GM21786 (cell line): ENCODE measurements around the gene LYST.
"Not testable (repeated sequence)": the region's sequence is repeated elsewhere in the genome, so short reads cannot be mapped to it uniquely, and the experiment has no call there.

ENCODE experiments used
- ATAC-seq: cut with Tn5 transposase; IDR thresholded peaks from one replicate; pipeline ENCODE4 v1.9.1; 2021; ENCODE audit not compliant: unreplicated experiment

The LYST gene

GRCh38 chr1:235775246-235775860 is 91.4 kb downstream of the LYST start:
- no peak for ATAC-seq

DNA sequence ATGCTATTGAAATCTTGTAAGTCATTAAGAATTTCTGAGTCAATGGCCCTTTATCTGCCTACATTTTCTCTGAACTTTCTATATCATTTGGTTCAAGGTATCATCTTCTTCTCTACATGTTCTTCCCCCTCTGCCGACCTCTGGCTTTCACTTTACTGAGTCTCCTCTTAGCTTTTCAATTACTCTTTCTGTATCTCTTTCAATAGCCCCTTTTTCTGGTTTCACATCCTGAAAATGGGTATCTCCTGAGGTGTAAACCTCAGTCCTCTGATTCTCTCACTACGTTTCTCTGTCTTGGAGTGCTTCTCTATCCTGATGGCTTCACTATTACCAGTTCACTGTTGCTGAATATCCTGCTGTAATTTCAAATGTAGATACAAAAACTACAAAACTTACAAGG is 98.9 kb downstream of the LYST start:
- ATAC-seq: peak; percentile 95

DNA sequence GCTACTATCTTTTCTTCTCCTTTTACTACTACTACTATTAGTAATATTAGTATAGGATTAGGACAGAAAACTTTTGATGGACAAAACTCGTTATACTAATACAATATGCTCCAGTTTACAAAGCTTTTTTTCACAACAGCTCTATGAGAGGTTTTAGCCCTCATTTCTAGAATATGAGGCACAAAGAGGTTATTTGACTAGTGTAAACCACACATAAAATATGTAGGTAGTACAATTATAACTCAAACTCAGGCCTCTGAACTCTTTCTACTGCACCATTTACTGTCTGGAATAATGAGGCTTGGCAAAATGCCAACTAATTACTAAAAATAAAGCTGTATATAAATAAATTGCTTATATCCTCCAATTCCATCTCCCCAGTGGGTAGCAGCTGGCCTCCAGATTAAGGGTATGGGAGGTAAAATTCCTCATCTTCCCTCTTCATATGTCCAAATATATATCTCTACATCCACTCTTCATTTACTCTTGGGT is 99.9 kb downstream of the LYST start:
- ATAC-seq: no peak

DNA sequence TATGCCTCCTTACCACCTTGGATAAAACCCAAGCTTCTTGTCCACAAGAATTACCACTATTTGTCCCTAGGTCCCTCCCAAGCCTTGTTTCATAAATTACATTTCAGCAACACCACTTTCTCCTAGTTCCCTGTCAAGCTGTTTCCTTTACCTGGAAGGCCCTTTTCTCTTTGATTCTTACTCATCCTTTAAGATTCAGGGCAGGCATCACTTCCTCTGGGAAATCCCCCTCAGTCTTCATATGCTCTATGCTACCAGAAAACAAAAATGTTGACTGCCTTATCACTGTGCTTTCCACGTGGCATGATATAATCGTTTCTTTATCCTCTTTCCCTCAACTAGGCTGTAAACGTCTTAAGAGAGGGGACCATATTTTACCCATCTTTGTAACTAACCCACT is 102.7 kb downstream of the LYST start:
- no peak for ATAC-seq

GRCh38 chr1:235759336-235759735 is 107.4 kb downstream of the LYST start:
- no peak for ATAC-seq

DNA sequence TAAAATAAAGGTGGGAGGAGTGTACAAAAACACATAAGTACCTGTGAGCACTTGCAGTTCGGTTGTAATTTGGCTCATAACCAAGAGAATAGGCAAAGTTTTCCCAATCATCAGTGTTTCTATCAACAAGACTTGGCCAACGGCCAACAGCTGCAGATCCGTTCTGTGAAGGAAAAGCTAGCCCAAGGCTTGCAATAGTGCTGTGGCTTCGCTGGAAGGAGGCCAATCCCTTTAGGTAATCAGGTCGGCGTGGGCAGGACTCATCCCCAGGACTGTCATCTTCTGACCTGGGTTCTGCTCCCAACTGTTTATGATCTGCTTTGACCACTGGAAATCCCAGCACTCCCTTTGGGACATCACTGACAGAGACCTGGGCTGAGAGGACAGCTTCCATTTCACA is 107.8 kb downstream of the LYST start:
- no peak for ATAC-seq

DNA sequence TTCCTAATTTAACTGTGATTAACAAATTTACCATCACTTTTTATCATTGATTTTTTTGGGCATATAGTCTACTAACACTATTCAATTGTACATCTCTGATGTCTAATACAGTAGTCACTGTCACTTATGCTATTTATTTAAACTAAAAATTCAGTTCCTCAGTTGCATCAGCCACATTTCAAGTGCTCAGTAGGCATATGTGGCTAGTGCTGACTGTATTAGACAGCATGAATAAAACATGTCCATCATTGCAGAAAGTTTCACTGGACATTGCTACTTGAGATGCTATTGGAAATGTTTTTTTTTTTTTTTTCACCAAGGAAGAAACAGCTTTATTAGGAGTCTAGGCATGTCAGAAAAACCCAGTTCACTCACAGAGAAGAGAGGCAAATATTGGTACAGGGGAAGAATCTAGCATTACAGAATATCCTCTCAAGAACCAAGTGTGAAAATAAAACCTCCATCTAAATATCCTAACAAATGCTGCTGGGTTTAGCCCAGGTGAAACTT is 109.1 kb downstream of the LYST start:
- no peak for ATAC-seq

- not testable (repeated sequence) for ATAC-seq
These were observed 112.5 kb downstream of the LYST start for GRCh38 chr1:235754186-235754585.

DNA sequence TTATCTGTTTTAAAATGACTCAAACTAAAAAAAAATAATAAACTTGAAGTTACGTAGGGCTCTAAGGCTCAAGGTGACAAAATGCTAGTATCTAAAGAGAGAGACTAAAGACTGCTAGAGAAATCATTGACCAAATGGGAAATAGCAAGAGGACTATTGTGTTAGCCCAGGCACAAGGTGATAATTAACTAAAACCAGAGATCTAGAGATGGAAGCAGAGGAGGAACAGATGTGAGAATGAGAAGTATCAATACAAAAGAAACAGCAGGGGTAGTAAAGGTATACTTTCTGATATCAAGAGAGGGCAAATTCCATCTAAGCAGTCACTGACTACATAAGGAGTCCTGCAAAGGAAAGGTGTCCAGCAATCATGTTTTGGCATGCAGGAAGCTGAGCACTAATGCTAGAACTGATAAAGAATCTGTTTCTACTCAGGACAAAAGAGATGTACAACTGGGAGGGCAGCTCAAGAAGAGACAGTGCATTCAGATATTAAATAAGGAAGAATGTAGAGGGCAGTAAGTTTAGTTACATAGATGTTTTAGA is 116.9 kb downstream of the LYST start:
- no peak for ATAC-seq

DNA sequence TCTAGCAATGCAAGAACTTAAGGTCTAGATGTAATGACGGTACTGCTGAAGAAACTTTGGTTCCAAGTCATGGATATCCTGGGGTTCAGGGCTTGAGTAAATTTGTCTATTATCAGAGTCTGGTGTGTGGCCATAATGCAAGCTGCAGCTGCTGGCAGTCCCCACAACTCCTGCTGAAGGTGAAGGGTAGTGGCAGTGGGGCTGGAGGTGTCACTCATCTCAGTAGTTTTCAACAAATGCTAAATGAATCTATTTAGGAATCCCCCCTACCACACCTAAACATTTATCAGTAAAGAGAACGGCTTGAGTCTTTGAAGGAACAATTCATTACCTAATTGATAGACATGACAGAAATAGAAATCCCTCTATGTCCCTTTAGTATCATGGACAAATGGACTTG is 118.0 kb downstream of the LYST start:
- no peak for ATAC-seq

GRCh38 chr1:235746245-235746644 is 120.5 kb downstream of the LYST start:
- ATAC-seq: no peak

DNA sequence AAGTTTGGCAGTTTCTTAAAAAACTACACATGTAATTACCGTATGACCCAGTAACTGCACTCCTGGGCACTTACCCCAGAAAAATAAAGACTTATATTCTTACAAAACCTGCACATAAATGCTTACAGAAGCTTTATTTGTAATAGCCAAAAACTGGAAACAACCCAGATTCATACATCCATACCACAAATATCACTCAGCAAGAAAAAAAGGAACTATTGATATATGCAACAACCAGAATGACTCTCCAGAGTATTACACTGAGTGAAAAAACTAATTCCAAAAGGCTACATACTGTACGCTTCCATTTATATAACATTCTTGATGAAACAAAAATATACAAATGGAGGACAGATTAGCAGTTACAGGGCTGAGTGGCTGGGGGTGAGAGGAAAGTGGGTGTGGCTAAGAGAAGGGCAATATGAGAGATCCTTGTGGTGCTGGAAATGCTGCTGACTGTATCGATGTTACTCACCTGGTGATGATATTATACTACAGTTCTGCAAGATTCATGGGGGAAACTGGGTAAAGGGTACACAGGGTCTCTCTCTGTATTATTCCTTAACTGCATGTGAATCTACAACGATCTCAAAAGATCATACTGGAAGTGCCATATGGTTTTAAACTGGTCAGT is 121.1 kb downstream of the LYST start:
- ATAC-seq: no peak

DNA sequence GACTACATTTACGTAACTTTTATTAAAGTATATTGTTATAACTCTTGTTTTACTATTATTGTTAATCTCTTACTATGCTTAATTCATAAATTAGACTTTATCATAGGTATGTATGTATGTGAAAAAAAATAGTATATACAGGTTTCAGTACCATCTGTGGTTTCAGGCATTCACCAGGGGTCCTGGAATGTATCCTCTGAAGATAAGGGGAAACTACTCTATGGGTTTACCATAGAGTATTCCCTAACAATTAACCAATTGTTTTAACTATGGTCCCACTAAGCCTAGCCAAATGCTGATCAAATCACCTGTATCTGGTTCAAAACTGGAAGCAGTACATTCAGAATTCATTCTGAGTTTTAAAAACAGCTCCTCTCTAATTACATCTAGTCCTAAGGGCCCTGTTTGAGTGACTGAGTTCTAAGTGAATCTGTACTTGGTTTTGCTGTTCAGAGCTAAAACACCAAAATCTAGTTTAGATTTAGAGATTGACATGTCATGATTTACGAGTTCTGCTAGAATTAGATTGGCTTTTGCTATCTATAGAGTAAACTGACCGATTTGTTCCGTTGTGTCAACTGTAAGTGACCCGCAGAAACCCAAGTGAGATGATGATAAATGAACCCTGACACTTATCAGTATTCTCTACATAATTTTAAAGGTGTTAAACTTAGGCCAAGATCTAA is 123.6 kb downstream of the LYST start:
- ATAC-seq: no peak

DNA sequence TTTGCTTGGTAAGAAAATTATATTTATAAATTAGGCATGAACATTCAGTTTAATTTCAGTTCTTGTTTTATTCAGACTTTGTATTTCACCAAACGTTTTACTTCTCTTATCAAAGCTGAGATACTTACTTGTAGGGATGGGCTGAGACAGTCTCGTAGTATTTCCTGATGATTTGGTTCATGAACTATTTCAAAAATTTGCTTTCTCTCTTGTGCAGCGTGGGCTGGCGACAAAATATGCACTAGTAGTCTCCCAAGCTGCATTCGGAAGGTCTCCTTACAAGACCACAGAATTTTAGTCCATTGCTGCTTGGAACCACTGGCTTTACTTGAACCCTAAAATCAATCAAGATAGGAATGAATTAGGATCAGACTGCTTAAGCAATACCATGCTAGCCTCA is 125.4 kb downstream of the LYST start:
- ATAC-seq: no peak

GRCh38 chr1:235739631-235740030 is 127.1 kb downstream of the LYST start:
- no peak for ATAC-seq

DNA sequence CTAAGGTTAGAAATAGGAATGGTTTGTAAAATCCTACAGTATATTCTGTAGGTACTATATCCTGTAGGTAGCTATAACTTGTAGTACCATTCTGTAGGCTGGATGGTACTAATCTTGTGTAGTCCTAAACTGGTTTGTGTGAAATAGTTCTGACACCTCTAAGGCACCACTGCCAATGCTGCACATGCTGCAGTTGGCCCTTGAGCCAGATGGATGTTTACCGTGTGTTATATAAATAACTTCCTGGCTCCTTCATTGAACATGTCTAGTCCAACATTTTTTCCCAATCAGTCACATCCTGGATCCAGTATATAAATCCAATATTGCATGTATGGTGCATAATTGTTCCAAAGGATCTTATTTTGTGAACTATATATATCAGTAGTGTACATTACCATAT is 127.6 kb downstream of the LYST start:
- no peak for ATAC-seq

DNA sequence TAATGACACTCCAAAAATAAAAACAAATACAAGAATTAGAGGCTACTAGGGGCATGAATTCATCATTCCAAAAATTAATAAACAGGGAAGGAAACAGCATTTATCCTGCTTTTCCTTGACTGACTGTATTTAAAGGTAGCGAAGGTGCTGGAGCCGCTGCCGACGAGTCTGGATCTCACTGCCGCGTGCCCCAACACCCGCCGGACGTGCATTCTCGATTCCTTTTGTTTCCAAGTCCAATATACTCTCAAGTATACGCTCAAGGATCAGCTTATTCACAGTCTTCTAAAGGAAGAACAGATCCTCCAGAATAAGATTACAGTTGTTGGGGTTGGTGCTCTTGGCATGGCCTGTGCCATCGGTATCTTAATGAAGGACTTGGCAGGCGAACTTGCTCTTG is 129.0 kb downstream of the LYST start:
- no peak for ATAC-seq

DNA sequence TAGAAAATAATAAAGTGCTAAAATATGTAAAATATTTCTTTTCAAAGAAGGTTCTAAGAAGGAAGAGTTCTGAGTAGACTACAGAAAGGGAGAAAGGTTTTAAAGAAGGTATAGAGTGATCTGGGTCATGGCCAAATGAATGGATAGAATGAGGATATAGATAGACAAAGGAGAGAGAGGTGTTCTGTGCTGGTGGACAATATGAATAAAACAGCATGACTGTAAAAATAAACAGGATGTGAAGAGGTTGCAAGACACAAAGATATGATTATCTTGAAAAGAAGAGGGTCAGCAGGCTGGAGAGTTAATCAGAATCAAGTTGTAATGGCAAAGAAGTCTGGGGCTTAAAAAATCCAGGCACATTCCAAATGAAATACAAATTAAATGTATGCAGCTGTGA is 130.4 kb downstream of the LYST start:
- ATAC-seq: no peak

DNA sequence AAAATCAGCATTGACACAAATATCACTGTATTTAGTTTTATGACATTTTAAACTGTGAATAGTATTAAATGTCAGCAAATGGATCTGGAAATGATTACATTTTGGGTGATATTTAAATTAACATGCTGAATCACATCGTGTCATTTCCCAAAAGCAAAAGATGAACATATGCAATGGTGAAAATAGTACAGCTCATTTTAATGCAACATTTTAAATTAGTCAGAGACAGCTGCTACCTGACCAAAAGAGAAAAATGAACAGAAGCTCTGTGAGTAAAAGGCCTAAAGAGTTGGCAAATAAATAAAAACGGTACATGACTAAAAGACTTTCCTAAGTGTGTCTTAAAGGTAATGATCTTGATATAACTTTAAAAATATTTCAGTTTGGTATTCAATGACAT is 131.1 kb downstream of the LYST start:
- ATAC-seq: no peak

DNA sequence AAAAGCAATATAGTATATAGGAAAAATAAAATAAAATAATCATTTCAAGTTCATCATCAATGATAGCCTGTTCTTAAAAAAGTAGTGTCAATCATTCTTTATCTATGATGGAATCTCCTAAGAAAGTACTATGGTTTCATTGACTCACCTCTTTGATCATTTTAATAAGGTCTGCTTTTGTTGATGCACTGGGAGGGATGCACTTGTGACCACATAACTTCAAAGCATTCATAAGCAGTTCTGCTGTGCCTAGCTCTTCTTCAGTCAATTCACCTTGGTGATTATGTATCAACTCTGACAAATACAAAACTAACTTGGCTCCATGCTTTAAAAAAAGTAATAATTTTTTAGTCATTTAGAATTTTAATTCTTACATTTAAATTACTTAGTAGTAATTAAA is 132.4 kb downstream of the LYST start:
- ATAC-seq: no peak

GRCh38 chr1:235730007-235730406 is 136.7 kb downstream of the LYST start:
- ATAC-seq: no peak

DNA sequence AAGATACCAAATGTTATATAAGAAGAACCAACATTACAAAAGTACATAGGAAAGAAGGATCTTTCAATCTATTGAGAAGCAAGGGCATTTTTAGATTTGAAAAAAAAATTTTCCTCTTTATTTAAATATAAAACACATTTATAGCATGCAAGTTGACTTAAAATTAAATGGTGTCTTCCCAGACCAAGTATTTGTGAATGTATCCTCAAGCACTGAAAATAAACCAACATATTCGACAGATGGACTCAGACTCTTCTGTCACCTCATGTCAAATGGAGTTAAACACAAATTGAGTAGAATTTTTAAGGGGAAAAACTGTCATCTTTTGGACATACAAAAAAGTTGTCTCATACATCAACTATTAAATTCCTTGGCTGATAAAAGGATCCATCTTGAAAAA is 140.1 kb downstream of the LYST start:
- ATAC-seq: no peak
